HCEC 1CT (cell line): Measurements from ENCODE around the gene CACNA2D3.
"Not testable (repeated sequence)": the region's sequence is repeated elsewhere in the genome, so short reads cannot be mapped to it uniquely, and the experiment has no call there.

Source experiments
- DNase-seq: peaks from one replicate; pipeline ENCODE4 v3.0.0-alpha.2; 2017

CACNA2D3 gene

GRCh38 chr3:54955496-54955895, 833.1 kb downstream of the CACNA2D3 start:
- DNase-seq, result no peak

- DNase-seq, result no peak
These were observed 833.6 kb downstream of the CACNA2D3 start for GRCh38 chr3:54955941-54956340.

GRCh38 chr3:54957711-54958110, 835.4 kb downstream of the CACNA2D3 start:
- DNase-seq, result no peak

- no peak for DNase-seq
These were observed 837.7 kb downstream of the CACNA2D3 start for GRCh38 chr3:54960082-54960481.

GRCh38 chr3:54960701-54961100, 838.3 kb downstream of the CACNA2D3 start:
- DNase-seq, result no peak

- no peak for DNase-seq
These were observed 839.8 kb downstream of the CACNA2D3 start for GRCh38 chr3:54962200-54962599.

GRCh38 chr3:54963641-54964040, 841.3 kb downstream of the CACNA2D3 start:
- no peak for DNase-seq

- DNase-seq, result no peak
These were observed 841.7 kb downstream of the CACNA2D3 start for GRCh38 chr3:54964081-54964480.

GRCh38 chr3:54965746-54966145, 843.4 kb downstream of the CACNA2D3 start:
- DNase-seq, result peak; percentile 83

GRCh38 chr3:54966979-54967378, 844.6 kb downstream of the CACNA2D3 start:
- DNase-seq, result no peak

- peak; percentile 57 for DNase-seq
These were observed 845.4 kb downstream of the CACNA2D3 start for GRCh38 chr3:54967731-54968161.

- peak; percentile 53 for DNase-seq
These were observed 846.3 kb downstream of the CACNA2D3 start for GRCh38 chr3:54968546-54969172.

- DNase-seq, result no peak
These were observed 847.3 kb downstream of the CACNA2D3 start for GRCh38 chr3:54969652-54970051.

GRCh38 chr3:54970895-54971294, 848.5 kb downstream of the CACNA2D3 start:
- peak; percentile 22 for DNase-seq

- DNase-seq, result no peak
These were observed 855.1 kb downstream of the CACNA2D3 start for GRCh38 chr3:54977439-54977838.

- not testable (repeated sequence) for DNase-seq
These were observed 855.6 kb downstream of the CACNA2D3 start for GRCh38 chr3:54977946-54978345.

GRCh38 chr3:54982807-54983206, 860.5 kb downstream of the CACNA2D3 start:
- no peak for DNase-seq

GRCh38 chr3:54983266-54984099, 861.1 kb downstream of the CACNA2D3 start:
- DNase-seq, result no peak

GRCh38 chr3:54985856-54986255, 863.5 kb downstream of the CACNA2D3 start:
- DNase-seq, result no peak

GRCh38 chr3:54986294-54986693, 863.9 kb downstream of the CACNA2D3 start:
- no peak for DNase-seq

GRCh38 chr3:54987719-54988118, 865.4 kb downstream of the CACNA2D3 start:
- no peak for DNase-seq

- DNase-seq, result no peak
These were observed 866.0 kb downstream of the CACNA2D3 start for GRCh38 chr3:54988302-54988837.

GRCh38 chr3:54988838-54989630, 866.7 kb downstream of the CACNA2D3 start:
- peak; percentile 56 for DNase-seq
